ENCODE results near the gene SIRT7.
A peak's percentile ranks its signal among the peaks of the same experiment; 100 is the strongest.

Gene SIRT7

GRCh38 chr17:81902023-81902652, 15.8 kb downstream of the SIRT7 start, which contains the start of gene NPB:
Gene NPB (plus strand): TSS chr17:81902238. CDS start chr17:81902278, 40 bp downstream.
- no peaks in the 10 kb centered on the region for H3K27me3 ChIP-seq (replicated peaks)
- TF ChIP-seq, protein P1, sequence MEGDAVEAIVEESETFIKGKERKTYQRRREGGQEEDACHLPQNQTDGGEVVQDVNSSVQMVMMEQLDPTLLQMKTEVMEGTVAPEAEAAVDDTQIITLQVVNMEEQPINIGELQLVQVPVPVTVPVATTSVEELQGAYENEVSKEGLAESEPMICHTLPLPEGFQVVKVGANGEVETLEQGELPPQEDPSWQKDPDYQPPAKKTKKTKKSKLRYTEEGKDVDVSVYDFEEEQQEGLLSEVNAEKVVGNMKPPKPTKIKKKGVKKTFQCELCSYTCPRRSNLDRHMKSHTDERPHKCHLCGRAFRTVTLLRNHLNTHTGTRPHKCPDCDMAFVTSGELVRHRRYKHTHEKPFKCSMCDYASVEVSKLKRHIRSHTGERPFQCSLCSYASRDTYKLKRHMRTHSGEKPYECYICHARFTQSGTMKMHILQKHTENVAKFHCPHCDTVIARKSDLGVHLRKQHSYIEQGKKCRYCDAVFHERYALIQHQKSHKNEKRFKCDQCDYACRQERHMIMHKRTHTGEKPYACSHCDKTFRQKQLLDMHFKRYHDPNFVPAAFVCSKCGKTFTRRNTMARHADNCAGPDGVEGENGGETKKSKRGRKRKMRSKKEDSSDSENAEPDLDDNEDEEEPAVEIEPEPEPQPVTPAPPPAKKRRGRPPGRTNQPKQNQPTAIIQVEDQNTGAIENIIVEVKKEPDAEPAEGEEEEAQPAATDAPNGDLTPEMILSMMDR (IDR thresholded peaks at IDR 0.05; ENCODE audit: low read depth, low read length, missing control alignments): no peak
- H3K27ac ChIP-seq: no peak within 1 kb of the TSS
- peak within 1 kb of the TSS; percentile 15 for H3K4me3 ChIP-seq (ENCODE audit: low read depth, low read length)
- no peak for DNase-seq
- H3K36me3 ChIP-seq (replicated peaks): peaks cover 6% of the 10 kb centered on the region
- in situ Hi-C loops (cut with HindIII; ENCODE audit: low pct_ligation_motif_present, low sequenced_read_pairs): no loop called here

- no peak overlapping the region for H3K27ac ChIP-seq
- no peak overlapping the region for H3K4me3 ChIP-seq (ENCODE audit: low read depth, low read length)
- in situ Hi-C loops (cut with HindIII; ENCODE audit: low pct_ligation_motif_present, low sequenced_read_pairs): no loop called here
- H3K27me3 ChIP-seq (replicated peaks): no peaks in the 10 kb centered on the region
- TF ChIP-seq, protein P1 (IDR thresholded peaks at IDR 0.05; ENCODE audit: low read depth, low read length, missing control alignments): no peak
- peaks cover 6% of the 10 kb centered on the region for H3K36me3 ChIP-seq (replicated peaks)
- DNase-seq: no peak
Observed at GRCh38 chr17:81901167-81902022, 16.6 kb downstream of the SIRT7 start.

DNA sequence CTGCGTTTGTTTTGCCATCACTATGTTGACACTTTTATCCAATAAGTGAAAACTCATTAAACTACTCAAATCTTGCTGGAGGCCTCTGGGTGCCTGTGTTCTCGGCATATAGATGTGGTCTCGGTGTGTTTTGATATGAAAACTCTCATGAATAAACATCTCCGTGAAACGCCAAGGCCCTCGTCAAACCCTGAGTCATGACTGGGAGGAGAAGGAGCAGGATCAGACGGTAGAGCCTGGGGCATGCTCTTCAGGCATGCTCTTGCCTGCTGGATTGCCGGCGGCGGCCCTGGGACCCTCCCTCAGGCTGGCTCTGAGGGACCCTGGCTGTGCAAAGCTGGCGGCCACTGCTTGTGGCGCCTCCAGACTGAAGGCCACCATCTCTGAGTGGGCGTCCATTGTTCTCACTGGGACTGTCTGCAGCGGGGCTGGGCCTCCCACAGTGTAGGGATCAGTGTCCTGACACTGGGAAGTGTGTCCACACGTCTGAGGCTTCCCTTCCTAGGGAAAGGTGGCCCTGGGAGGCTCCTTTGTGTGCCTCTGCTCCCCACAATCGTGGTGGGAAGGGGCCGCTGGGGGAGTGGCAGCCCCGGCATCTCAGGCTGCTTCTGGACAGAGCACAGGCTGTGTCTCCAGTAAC, 17.7 kb downstream of the SIRT7 start:
- in situ Hi-C loops (cut with HindIII; ENCODE audit: low pct_ligation_motif_present, low sequenced_read_pairs): no loop called here
- Histone ChIP-seq H3K27ac (no peak overlapping the region), H3K27me3 (replicated peaks) (no peaks in the 10 kb centered on the region), H3K4me3 (ENCODE audit: low read depth, low read length) (no peak overlapping the region), H3K36me3 (replicated peaks) (peaks cover 11% of the 10 kb centered on the region)
- peak; percentile 40 for DNase-seq
- TF ChIP-seq, protein P1 (IDR thresholded peaks at IDR 0.05; ENCODE audit: low read depth, low read length, missing control alignments): no peak

DNA sequence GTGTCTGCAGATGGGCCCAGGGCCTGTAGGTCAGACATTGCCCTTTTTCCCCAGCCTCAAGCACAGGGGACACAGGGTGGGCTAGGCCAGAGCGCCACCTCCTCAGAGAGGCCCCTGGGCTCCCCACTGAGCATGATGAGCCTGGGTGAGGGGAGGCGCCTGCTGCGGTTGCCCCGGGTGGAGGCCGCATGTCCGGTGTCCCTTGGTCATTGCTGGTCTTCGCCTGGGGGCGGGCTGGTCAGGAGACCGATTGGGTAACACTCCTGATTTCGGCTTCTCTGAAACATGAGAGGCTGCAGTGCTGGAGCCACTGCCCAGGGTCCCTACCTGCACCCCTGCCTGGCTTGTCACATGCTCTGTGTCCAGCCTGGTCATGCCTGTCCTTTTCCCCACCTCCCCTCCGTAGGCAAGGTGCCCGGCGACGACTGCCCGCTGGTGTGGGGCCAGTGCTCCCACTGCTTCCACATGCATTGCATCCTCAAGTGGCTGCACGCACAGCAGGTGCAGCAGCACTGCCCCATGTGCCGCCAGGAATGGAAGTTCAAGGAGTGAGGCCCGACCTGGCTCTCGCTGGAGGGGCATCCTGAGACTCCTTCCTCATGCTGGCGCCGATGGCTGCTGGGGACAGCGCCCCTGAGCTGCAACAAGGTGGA, 18.3 kb downstream of the SIRT7 start:
- H3K27ac ChIP-seq: no peak overlapping the region
- H3K36me3 ChIP-seq (replicated peaks): peaks cover 13% of the 10 kb centered on the region
- in situ Hi-C loops (cut with HindIII; ENCODE audit: low pct_ligation_motif_present, low sequenced_read_pairs): no loop called here
- TF ChIP-seq, protein P1 (IDR thresholded peaks at IDR 0.05; ENCODE audit: low read depth, low read length, missing control alignments): no peak
- DNase-seq: no peak
- H3K4me3 ChIP-seq (ENCODE audit: low read depth, low read length): no peak overlapping the region
- no peaks in the 10 kb centered on the region for H3K27me3 ChIP-seq (replicated peaks)

GRCh38 chr17:81898885-81899284, 19.1 kb downstream of the SIRT7 start:
- no peaks in the 10 kb centered on the region for H3K27me3 ChIP-seq (replicated peaks)
- H3K4me3 ChIP-seq (ENCODE audit: low read depth, low read length): no peak overlapping the region
- in situ Hi-C loops (cut with HindIII; ENCODE audit: low pct_ligation_motif_present, low sequenced_read_pairs): no loop called here
- peak overlapping the region; percentile 84 for H3K27ac ChIP-seq
- TF ChIP-seq, protein P1 (IDR thresholded peaks at IDR 0.05; ENCODE audit: low read depth, low read length, missing control alignments): no peak
- DNase-seq: no peak
- peaks cover 13% of the 10 kb centered on the region for H3K36me3 ChIP-seq (replicated peaks)
